GM19193 (cell line): ENCODE data around the gene EPB41L2.

Experiments
- POLR2A ChIP-seq: IDR thresholded peaks from 4 replicates; pipeline ENCODE4 v1.6.1; 2011; ENCODE audit not compliant: insufficient read depth, insufficient read length; ENCODE audit errors: extremely low read depth

Gene EPB41L2

DNA sequence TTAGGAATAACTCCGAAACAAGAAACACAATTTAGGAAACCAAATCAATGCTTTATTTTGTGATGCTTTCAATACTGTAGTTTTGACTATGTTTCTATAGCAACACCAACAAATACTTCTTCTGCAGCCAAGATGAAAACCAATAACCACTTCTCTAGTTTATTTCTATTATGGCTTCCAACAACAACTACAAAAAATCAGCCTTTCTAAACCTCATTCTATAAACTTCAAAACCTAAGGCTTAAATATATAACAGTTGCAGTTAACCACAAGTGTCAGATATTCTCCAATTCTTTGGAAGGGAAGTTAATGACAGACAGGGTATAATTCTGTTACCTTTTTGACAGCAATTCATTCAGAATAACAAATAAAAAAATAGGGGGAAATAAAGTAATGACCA is 80.9 kb downstream of the EPB41L2 start:
- no peak for TF ChIP-seq POLR2A

DNA sequence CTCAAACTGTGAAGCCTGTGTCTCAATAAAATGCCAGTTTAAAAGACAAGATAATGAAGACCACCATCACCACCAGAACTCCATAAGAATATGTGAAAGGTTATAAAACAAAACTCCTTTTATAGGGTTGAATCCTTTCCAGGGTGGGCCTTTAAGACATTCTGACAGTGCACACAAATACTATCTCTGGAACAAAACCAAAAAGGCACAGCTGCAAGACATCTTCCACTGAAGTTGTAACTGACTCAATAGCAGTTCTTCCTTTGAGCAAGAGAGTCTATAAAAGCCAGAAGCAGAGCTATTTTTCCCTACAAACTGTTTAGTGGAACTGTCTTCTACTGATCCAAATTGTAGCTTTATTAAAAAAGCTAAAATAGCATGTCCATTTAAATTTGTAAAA is 81.6 kb downstream of the EPB41L2 start:
- TF ChIP-seq POLR2A: no peak

DNA sequence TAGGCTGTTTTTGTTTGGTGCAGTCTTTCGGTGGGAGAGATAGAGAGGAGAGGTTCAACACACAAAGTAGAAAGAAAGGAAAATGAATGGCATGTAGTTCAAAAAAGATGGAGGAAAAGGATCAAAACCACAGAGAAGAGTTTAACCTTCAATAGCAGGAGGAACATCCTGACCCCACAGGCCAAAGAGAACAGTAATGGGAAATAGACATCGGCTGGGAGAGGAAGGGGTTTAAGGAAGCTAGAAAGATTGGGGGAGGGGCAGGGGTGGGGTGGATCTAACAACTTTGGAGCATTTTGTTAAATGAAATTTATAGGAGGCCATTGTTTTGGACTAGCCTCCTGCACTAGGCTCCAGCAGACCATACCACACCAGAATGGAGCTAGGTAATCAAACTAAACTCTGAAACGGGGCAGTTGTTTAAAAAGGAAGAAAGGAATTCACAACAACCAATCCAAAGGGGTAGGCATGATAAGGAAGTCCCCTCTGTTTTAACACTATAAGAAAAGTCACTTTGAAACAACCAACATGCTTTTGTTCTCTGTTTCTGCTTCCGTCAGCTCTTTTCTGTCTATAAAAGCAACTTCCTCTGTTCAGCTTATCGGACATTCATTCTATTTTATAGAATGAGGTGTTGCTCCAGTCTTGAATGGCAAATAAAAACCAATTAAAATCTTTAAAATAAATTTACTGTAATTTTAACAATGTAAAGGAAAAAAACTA is 82.6 kb downstream of the EPB41L2 start:
- TF ChIP-seq POLR2A: no peak

DNA sequence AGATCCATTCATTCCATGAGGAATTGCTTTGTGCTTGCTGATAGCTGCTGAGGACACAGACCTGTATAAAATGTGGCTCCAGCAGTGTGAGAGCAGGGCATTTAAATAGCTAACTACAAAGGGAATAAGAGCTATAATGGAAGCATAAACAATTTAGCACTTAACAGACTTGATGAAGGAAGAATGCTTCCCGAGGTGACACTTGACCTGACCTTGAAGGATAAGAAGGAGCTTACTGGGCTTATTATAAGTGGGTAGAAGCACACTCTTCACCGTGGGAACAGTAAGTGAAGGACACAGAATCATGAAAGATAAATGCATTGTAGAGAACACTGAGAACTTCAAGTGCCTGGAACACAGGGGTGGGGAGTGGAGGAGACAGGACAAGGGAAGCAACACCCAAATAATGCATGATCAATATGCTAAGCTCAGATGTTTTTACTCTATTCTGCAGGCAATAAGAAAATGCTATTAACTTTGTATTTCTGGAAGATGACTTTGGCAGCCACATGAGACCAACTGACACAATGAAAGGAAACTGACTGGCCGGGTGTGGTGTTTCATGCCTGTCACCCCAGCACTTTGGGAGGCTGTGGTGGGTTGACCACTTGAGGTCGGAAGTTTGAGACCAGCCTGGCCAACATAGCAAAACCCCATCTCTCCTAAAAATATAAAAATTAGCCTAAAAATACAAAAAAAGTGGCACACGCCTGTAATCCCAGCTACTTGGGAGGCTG is 84.2 kb downstream of the EPB41L2 start:
- no peak for TF ChIP-seq POLR2A

DNA sequence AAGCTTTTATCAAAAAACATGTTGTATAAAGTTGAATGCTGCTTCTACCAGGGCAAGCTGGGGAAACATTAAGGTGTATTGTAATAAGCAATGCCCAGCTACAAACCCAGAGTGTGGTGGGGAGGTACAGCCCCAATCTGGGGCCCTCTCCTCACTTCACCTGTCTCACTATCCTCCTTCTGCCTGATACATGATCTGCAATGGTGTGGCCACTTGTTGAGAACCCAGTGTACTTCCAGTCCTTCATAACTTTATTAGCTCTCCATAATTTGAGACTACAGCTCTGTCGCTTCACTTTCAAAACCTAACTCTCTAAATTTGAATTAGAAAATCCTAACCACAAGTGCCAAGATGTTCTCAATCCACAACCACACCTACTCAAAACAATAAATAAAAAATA is 84.9 kb downstream of the EPB41L2 start:
- TF ChIP-seq POLR2A: no peak

DNA sequence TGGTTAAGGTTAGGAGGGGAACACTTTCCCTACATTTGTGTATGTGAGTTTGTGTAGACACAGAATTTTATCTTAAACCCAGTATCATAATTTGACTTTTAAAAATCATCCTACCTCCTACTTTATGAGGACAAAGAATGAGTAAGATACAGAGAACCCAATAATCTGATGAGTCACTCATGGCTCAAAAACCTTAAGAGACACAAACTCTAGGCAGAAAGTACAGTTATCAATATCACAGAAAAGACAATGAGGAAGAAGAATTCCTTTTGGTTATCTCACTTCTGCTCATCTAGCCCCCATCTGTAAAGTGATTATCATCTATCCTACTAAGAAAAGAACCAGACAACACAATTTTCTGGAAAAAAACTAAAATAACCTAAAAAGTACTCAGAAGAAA is 87.7 kb downstream of the EPB41L2 start:
- TF ChIP-seq POLR2A: no peak

DNA sequence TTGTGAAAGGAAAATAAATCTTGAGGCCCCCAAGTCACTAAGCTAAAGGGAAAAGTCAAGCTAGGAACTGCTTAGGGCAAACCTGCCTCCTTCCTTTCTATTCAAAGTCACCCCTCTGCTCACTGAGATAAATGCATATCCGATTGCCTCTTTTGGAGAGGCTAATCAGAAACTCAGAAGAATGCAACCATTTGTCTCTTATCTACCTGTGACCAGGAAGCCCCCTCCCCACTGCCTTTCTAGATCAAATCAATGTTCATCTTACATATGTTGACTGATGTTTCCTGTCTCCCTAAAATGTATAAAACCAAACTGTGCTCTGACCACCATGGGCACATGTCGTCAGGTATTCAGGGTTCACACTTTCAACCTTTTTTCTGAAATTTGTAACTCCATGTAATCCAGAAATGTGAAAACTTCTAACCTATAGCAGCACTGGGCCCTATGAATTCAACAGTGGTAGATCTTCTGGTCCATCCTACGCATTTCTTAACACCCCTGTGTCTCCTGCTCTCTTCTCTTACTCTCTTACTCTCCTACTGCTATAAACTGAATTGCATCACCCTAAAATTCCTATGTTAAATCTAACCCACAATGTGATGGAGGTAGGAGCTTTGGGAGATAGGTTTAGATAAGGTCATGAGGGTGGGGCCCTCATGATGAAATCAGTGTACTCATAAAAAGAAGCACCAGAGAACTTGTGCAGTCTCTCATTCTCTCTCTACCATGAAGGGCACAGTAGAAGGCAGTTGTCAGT is 89.3 kb downstream of the EPB41L2 start:
- TF ChIP-seq POLR2A: no peak

DNA sequence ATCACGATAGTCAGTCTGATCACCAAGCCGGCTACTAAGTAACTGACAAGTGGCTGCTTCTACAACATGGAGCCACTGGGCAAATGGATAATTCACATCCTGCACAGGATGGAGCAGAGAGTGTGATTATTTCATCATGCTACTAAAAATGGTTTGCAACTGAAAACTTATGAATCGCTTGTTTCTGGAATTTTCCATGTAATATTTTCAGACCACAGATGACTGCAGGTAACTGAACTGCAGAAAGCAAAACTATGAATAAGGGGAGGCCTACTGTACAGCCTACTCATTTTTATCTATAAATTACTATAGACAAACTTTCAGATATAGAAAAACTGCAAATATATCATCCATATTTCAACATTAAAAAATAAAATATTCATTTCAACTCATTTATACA is 91.5 kb downstream of the EPB41L2 start:
- no peak for TF ChIP-seq POLR2A

DNA sequence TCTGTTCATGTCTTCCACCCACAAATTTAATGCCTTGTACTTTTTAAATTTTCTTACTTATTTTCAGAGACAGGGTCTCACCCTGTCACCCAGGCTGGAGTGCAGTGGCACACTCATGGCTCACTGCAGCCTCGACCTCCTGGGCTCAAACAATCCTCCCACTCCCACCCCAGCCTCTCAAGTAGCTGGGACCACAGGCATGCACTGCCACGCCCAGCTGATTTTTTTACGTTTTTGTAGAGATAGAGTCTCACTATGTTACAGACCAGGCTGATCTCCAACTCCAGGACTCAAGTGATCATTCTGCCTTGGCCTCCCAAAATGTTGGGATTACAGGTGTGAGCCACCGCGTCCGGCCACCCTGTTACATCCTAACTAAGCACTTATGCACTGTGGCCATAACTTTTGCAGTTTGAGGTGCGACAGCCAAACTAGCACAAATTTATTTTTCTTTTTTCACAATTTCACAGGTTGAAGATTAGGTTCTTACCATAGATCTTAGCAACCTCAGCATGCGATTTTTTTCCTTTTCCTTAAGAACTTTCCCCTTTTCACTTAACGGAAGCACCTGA is 92.1 kb downstream of the EPB41L2 start:
- no peak for TF ChIP-seq POLR2A

DNA sequence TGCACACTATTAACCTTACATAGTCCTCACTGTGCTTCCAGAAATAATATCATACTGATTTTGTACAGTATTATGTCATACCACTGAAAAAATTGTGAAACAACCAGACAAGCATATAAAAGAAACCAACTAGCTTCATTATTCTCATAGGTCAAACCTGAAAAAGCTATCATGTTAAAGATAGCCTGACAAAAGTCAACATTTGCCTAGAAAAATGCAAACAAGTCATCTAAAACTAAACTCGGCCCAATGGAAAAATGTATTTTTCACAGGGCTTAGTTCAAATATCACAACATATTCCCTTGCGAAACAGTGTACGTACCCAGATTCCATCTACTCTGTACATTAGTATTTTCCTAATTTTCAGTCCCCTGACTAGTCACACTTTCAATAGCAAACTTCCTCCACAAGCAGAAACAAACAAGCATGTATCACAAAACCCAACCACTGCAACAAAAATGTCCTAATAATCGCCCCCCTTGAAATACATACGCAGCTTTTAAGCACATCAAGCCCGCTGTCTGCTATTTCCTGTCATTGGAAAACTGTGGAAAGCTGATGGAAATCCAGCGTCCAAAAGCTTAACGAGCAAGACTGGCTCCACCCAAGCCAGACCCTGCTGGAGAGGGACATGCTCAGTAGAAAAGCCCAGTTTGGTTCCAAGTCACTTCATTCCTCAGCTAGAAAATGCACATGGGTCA is 93.1 kb downstream of the EPB41L2 start:
- no peak for TF ChIP-seq POLR2A

DNA sequence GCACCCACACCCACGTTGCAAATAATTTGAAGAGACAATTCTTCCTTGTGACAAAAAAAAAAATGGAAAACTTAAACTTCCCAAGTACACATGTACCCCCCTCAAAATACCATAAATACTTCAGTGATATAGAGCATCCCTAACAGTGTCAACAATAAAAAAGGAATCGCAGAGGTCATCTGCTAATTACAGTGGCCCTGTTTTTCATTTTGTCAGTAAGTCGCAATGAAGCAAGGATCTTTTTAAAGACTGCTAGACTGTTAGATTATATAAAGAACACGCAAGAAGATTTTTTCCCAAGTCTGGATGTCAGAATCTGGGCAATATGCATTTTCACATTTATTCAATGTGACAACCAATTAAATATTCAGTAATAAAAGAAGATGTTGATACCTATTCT is 93.9 kb downstream of the EPB41L2 start:
- TF ChIP-seq POLR2A: no peak

DNA sequence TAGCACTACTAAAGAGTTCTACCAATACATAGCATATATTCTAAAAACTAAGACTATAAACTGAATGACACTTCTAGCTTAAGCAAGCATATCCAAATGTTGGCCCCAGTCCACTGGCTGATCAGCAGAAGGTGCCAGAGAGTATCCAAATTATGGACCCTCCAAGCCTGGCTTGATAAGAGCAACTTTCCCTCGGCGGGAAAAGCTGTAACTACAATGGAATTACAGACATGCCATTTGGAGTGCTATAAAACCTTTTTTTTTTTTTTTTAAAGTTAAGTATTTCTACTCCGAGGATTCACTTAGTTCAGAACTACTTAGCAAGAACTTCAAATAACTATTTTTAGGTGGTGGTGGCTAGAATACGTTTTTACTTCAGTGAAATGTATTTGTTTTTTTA is 94.6 kb downstream of the EPB41L2 start:
- no peak for TF ChIP-seq POLR2A

DNA sequence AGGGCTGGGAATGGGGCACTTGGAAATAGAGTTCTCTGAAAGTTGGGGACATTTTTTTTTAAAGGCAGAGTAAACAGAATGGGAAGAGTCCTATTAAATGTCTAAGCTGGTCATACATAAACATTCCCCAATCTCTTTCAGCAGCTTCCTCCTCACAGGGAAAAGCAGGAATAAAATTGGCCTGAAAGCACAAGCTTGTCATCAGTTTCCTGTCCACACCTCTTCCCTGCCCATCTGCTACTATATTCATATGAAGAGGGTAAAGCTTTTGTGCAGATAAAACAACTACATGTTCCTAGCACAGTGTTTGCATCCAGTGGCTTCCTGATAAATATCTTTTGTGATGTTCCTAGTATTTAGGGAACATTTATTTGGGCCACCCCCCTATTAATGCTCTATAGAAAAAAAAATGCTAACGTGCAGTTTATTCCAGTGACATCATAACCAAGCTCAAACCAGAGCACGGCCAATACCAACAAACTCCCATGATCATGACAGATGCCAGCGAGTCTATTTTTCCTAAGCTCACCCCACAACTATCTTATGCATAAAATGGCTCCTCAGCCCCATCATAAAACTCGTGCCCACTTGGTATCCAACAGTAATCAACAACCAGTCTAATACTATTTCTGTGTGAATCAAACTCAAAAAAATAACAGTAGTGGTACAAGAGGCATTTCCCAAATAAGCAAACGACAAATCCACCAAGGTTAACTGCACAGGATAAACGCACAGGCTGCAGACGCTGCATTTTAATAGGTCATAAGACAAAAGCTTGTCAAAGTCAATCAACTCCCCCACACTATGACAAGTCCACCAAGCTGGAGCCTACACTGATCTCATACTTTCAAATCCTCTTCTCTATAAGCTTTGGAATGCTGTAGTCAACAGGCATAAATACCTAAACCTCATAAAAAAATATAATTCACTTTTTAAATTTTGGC is 95.3 kb downstream of the EPB41L2 start:
- no peak for TF ChIP-seq POLR2A

DNA sequence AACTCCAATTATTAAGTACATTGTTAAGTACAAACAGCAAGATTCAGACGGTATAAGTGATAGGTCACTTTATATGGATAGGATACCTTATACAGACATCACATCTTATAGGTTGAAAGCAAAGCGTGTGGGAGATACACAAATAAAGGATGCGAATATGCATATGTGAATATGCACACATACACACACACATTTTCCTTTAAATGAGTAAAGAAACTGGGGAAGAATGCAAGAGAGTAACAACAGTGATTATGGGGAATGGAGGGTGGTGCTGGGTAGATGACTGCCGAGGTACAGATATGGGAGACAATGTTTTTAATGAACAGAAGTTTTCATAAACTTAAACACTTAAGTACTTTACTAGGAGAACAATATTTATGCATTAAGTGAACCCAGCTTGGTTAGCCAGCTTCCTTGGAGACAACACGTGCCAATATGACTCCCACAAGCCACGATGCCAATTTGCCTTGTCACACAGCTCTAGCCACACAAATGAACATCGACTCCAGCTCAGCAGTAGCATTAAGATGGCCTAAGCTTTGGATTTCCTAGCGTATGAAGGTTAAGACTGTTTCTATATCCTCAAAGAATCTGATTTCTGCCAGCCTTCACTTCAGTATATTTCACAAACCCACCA is 96.6 kb downstream of the EPB41L2 start:
- TF ChIP-seq POLR2A: no peak

DNA sequence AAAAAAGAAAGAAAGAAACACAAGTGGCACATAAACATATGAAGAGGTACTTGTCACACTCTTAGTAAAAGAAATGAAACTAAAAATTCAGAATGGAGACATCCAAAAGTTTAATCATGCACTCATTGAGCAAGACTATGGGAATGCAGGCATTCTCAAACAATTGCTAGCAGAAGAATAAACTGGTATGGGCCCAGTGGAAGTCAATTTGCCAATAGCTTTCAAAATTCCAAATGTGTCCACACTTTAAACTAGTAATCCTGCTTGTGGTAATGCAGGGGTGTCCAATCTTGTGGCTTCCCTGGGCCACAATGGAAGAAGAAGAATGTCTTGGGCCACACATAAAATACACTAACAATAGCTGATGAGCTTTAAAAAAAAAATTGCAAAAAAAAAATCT is 97.4 kb downstream of the EPB41L2 start:
- no peak for TF ChIP-seq POLR2A
